K562 (cell line): ENCODE data around the gene LHX3. TPM values are rescaled to one million over a fixed set of nuclear protein-coding genes. Genes with fewer than 3 reads are reported as not detected.

Experiments
- ATAC-seq: fragments of 200-7000 bp; cut with Tn5 transposase; 3 replicates; pipeline ENCODE4 v1.9.1; 2020; ENCODE audit warnings: moderate library complexity
- BruUV-seq: library from RNA; stranded (reverse); fragments of 400-500 nt; replicated peaks from 2 replicates; lab custom pipeline; 2021; lab: Mats Ljungman, UMichigan
- CTCF ChIA-PET: fragments of 300-600 bp; formaldehyde crosslinking; extraction: SDS; loops from one replicate; lab custom pipeline; 2021; ENCODE audit warnings: low intra/inter-chr PET ratio; lab: Yijun Ruan, JAX
- POLR2A ChIA-PET: fragments of 300-600, 350-650 bp; sonication (Branson Sonifier 250); formaldehyde crosslinking; extraction: SDS; loops from one replicate; lab custom pipeline; 2021; ENCODE audit warnings: antibody characterized with exemption, inconsistent platforms; lab: Yijun Ruan, JAX
- DNase-seq, 4 experiments: peaks; one replicate each; pipeline versions ENCODE4 v3.0.0 to v3.0.0-alpha.2; 2011 to 2018; ENCODE audit warnings: low spot score in 3 of 4, mixed read lengths in 3 of 4; ENCODE audit errors: extremely low read depth in 1 of 4
- FAIRE-seq: peaks from 2 replicates; lab custom pipeline; 2011; peaks lifted over from hg19 to GRCh38; lab: Jason Lieb, UNC
- H2AFZ ChIP-seq: 2 replicates; pipeline ENCODE4 v1.6.0; 2011; ENCODE audit warnings: low read depth, low read length, control low read depth, inconsistent platforms
- H3K27ac ChIP-seq: fragments of 200-600 bp; 3 replicates; pipeline ENCODE4 v1.8.0; 2011; ENCODE audit warnings: low read depth, mild to moderate bottlenecking, control low read depth, inconsistent platforms, low read length, moderate library complexity, mixed read lengths; ENCODE audit errors: extremely low read depth
- H3K27me3 ChIP-seq, 2 experiments: fragments of 300-600 bp in 1 of 2; 2 replicates in 1 of 2; 3 replicates in 1 of 2; pipeline versions ENCODE4 v1.6.0 to v1.8.0; 2011; ENCODE audit warnings: inconsistent platforms in 2 of 2, low read length in 2 of 2, mild to moderate bottlenecking in 1 of 2, mixed read lengths in 1 of 2, moderate library complexity in 1 of 2; ENCODE audit not compliant: control insufficient read depth in 2 of 2, insufficient read depth in 2 of 2
- H3K36me3 ChIP-seq: fragments of 300-600 bp; 3 replicates; pipeline ENCODE4 v1.8.0; 2011; ENCODE audit warnings: mild to moderate bottlenecking, low read length, inconsistent platforms; ENCODE audit not compliant: control insufficient read depth, insufficient read depth
- H3K4me1 ChIP-seq, 2 experiments: fragments of 200-600 bp in 1 of 2; replicated peaks in 1 of 2; 2 replicates in 1 of 2; 3 replicates in 1 of 2; pipeline versions ENCODE4 v1.5.1 to v1.8.0; 2011; ENCODE audit warnings: inconsistent platforms in 2 of 2, low read length in 2 of 2, mild to moderate bottlenecking in 1 of 2, mixed read lengths in 1 of 2, moderate library complexity in 1 of 2; ENCODE audit not compliant: control insufficient read depth in 2 of 2, insufficient read depth in 2 of 2
- H3K4me2 ChIP-seq: 2 replicates; pipeline ENCODE4 v1.6.1; 2011; ENCODE audit warnings: low read length, control low read depth, inconsistent platforms, mixed read lengths; ENCODE audit not compliant: insufficient read depth
- H3K4me3 ChIP-seq: fragments of 200-600 bp; sonication (generic), shearing (Covaris generic); 2 replicates; pipeline ENCODE4 v1.5.1; 2016; ENCODE audit warnings: control low read depth, inconsistent platforms
- H3K79me2 ChIP-seq: fragments of 200-600 bp; 3 replicates; pipeline ENCODE4 v1.8.0; 2011; ENCODE audit warnings: low read length, inconsistent platforms; ENCODE audit not compliant: control insufficient read depth, insufficient read depth
- H3K9ac ChIP-seq, 2 experiments: 2 replicates each; pipeline versions ENCODE4 v1.6.0 to v1.6.1; 2011; ENCODE audit warnings: low read depth in 2 of 2, low read length in 2 of 2, control low read depth in 1 of 2, inconsistent platforms in 1 of 2, mild to moderate bottlenecking in 1 of 2, mixed read lengths in 1 of 2; ENCODE audit not compliant: insufficient read depth in 1 of 2
- H3K9me1 ChIP-seq: one replicate; pipeline ENCODE4 v1.6.0; 2011; ENCODE audit warnings: inconsistent platforms, mild to moderate bottlenecking, low read length, moderate library complexity; ENCODE audit not compliant: control insufficient read depth, insufficient read depth
- H3K9me3 ChIP-seq: replicated peaks from 2 replicates; pipeline ENCODE4 v1.5.1; 2011; ENCODE audit warnings: low read depth, low read length, inconsistent platforms; ENCODE audit not compliant: control insufficient read depth, insufficient read depth
- H4K20me1 ChIP-seq: replicated peaks from 2 replicates; pipeline ENCODE4 v1.6.1; 2011; ENCODE audit warnings: low read length, inconsistent platforms, mixed read lengths; ENCODE audit not compliant: control insufficient read depth, insufficient read depth
- BRD4 ChIP-seq: fragments of 200-600 bp; sonication (generic); IDR thresholded peaks from 2 replicates; pipeline ENCODE4 v1.6.1; 2017; ENCODE audit warnings: inconsistent platforms
- NRF1 ChIP-seq, 2 experiments: fragments of 450-650 bp; IDR thresholded peaks in 1 of 2; conservative IDR thresholded peaks in 1 of 2; 2 replicates each; pipeline ENCODE4 v1.6.1; 2014; ENCODE audit warnings: mild to moderate bottlenecking in 2 of 2
- POLR2G ChIP-seq: fragments of 200-400 bp; formaldehyde crosslinking; IDR thresholded peaks from 2 replicates; pipeline ENCODE4 v1.6.1; 2017; ENCODE audit warnings: low read depth, mild to moderate bottlenecking, antibody characterized with exemption, low read length, moderate library complexity
- WGBS: fragments of 100-300 bp; shearing (Covaris generic); methylation state at CpG from one replicate; pipeline ENCODE4 v1.1.6; 2016; ENCODE audit warnings: low coverage, mixed read lengths; ENCODE audit not compliant: insufficient coverage; ENCODE audit errors: missing lambda C conversion rate; 5-methylcytosine and 5-hydroxymethylcytosine counted together
- in situ Hi-C: fragments of 300-500 bp; cut with MboI; formaldehyde crosslinking; loops from 4 replicates; pipeline ENCODE4 v1.15.0; 2018; ENCODE audit warnings: inconsistent platforms, mixed read lengths
- intact Hi-C: fragments of 100-400 bp; cut with micrococcal nuclease; formaldehyde crosslinking; loops from 2 replicates; pipeline ENCODE4 v1.14.2; 2022
- polyA plus RNA-seq, 8 experiments: library from polyadenylated mRNA; depleted of rRNA in 4 of 8; stranded (reverse) in 5 of 8; unstranded in 3 of 8; fragments of >200 nt; fragmentation: Nextera tagmentation in 2 of 8; fragmentation: Illumina TruSeq in 1 of 8; extraction: Ambion mirVana in 2 of 8; extraction: Trizol in 1 of 8; gene quantifications; 2 replicates each; pipeline versions ENCODE4 v1.2.1 to v1.2.3, GENCODE V29; 2011 to 2014; ENCODE audit warnings: inconsistent platforms in 1 of 8, missing spikeins in 1 of 8
- total RNA-seq, 7 experiments: library from RNA; depleted of rRNA in 6 of 7; stranded (reverse); fragments of >200 nt in 6 of 7; fragmentation: Illumina TruSeq in 2 of 7; extraction: Trizol in 2 of 7; gene quantifications; 2 replicates each; pipeline versions ENCODE4 v1.2.1 to v1.2.3, GENCODE V29; 2011 to 2021; ENCODE audit warnings: low replicate concordance in 1 of 7
- TF ChIP-seq, protein P1 (sequence below): fragments of 450-650 bp; formaldehyde crosslinking; IDR thresholded peaks from 2 replicates; pipeline ENCODE4 v1.4.0; 2022; ENCODE audit warnings: mild to moderate bottlenecking, moderate library complexity

LHX3 gene
- total and polyA plus RNA-seq, 9 of the 15 experiments (the other 6 are each of a cell fraction or from before 2014, with no cell fraction given): 0.09 TPM; not detected in 8

DNA sequence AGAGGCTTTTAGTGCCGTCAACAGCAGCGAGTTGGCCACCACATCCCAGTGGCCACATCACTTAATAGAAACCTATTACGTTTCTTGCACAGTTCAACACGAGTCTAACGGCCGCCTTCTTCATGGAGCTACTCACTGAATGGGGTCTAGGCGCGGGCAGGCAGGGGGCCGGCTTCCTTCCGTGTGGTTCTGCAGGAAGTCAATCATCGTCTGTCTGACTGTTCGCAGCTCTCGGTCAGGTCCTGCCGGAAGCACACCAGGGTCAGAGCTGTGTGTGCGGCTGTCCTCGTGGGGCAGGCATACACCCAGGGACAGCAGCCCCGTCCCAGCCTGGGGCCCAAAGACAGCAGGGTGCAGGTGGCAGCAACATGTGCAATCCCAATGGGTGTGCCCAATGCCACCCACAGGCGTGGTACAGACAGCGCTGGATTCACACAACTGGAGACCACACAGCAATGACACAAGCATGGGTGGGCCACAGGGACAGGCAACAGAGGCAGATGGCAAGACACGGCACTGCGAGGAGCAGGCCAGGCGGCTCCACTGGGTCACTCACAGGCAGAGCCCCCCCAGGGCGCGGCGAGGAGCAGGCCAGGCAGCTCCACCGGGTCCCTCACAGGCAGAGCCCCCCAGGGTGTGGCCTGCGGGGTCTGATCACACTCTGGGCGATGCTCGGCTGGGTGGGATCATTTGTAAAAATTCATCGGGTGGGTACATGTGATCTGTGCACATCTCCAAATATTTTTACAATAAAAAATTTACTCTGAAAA is 19.1 kb upstream of the LHX3 start:
- Histone ChIP-seq H3K9ac (peak overlapping the region in 1 of 2 experiments; percentile 24; a peak in 1 of 4 replicates), H3K27ac (no peak overlapping the region; the same call in 2 of the 3 replicates), H3K4me3 (no peak overlapping the region), H3K4me1 (peaks cover 14 to 53% of the 10 kb centered on the region in 2 experiments; a peak in 4 of 5 replicates), H3K9me1 (peaks cover 3% of the 10 kb centered on the region), H3K27me3 (no peaks in the 10 kb centered on the region), H3K79me2 (peaks cover 27% of the 10 kb centered on the region; the same call in 2 of the 3 replicates), H3K4me2 (no peak overlapping the region), H3K9me3 (no peaks in the 10 kb centered on the region), H2AFZ (no peak overlapping the region), H4K20me1 (peaks cover 24% of the 10 kb centered on the region), H3K36me3 (peaks cover 69% of the 10 kb centered on the region)
- ChIA-PET CTCF (no interaction called here), POLR2A (interaction anchor here (0.6 to 1.3 kb wide), 2 partner anchors 17 to 35 kb away, joined by 4 read pairs; no protein-coding TSS in a partner anchor)
- BruUV-seq: no TSS peak
- TF ChIP-seq POLR2G (0 out of 2 replicates have a peak, but pooled peaks have one; percentile 22), NRF1 (conservative IDR thresholded peaks at IDR 0.05 in 1 of 2, IDR thresholded peaks at IDR 0.05 in 1 of 2) (no peak), BRD4 (no peak)
- TF ChIP-seq, protein P1, sequence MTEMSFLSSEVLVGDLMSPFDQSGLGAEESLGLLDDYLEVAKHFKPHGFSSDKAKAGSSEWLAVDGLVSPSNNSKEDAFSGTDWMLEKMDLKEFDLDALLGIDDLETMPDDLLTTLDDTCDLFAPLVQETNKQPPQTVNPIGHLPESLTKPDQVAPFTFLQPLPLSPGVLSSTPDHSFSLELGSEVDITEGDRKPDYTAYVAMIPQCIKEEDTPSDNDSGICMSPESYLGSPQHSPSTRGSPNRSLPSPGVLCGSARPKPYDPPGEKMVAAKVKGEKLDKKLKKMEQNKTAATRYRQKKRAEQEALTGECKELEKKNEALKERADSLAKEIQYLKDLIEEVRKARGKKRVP (CRISPR knock-in tag): no peak
- DNase-seq: no peak
- intact Hi-C loops: no loop called here
- whole genome bisulfite sequencing: 94% methylated on average over 25 of the region's 30 CpGs
- ATAC-seq: no peak
- FAIRE-seq: no peak
- in situ Hi-C loops: no loop called here
